ENCODE measurements around the gene FAM240B.

Gene FAM240B

DNA sequence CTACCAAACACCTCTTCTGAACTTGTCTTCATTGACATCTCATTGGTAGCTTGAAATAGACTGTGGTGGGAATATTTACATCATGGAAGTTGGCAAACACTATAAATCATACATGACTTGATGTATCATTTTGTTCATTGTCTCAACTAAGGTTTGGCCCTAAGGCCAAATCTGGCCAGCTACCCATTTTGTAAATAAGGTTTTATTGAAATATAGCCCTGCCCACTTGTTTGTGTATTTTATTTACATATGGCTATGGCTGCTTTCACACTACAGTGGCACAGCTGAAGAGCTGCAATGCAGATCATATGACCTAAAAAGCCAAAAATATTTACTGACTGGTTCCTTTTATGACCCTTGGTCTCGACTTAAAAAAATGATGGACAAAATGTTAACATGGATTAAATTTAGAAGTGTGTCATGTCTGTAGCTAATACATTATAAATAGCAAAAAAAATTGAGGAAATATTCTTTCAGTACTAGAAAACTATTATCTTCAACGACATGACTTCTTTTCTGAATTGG lies 22.1 kb downstream of the FAM240B start:
- DNase-seq: no peak

DNA sequence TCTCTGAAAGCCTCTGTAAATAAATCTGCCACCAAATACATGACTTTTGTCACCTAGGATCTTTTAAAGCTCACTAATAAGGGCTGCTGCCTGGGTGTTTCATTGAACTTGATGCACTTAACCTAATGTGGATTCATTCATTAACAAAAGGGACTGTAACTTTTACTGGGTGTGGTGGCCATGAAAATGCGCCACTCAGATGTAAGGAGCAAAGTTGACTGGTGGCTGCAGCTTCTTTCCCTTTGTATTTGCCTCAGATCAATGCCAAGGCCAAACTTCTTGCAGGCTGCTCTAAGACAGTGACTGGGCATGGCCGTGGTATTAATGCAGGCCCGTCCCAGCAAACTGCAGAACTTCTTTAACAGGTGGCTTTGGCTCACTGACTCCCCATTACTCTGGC lies 22.9 kb downstream of the FAM240B start:
- DNase-seq: no peak

DNA sequence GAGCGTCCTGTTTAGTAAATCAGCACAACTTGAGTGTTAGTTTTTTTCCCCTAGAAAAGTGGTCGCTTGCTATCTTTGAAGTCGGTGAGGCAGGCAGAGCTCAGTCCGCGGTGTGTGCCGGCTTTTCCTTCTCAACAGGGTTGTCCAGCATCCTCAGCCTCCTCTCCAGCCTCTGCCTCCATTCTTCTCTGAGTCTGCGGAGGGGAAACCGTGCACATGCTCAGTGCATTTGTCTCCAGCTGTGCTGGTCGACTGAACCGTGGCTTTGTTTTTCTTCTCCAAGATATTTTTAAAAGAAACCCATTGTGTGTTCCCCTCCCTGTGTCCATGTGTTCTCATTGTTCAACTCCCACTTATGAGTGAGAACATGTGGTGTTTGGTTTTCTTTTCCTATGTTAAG lies 25.3 kb downstream of the FAM240B start:
- DNase-seq: no peak

DNA sequence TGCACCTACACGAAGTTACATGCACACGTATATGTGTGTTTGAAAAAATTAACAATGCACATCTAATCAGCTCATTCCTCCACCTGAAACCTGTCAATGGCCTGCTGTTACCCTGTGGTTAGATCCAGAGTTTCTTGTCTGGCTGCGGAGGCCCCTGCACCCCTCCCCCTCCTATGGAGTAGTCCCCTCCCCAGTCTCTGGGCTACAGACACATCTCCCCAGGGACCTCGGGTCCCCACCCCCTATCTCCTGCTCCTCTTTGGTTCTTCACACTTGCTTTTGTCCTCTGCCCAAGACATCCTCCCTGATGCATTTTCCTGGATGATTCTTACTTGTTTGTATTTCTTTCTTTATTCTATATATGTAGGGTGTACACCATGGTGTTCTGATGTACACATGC lies 27.2 kb downstream of the FAM240B start:
- DNase-seq: no peak

DNA sequence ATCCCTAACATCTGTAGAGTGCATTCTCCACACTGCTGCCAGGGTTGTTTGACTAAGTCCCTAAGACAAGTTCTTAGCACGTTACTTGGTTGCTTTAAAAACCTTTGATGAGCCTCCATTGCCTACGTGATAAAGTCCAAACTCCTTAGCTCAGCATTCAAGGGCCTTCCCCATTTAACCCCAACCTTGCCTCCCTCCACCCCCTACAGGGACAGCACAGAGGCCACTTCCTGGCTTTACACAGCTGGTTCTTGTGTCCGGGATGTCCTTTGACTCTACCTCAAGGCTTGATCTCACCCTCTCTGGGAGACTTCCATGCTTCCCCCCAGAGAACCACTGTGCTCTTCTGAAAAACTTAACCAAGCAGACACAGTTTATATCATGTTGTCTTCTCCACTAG lies 29.4 kb downstream of the FAM240B start:
- DNase-seq: no peak

DNA sequence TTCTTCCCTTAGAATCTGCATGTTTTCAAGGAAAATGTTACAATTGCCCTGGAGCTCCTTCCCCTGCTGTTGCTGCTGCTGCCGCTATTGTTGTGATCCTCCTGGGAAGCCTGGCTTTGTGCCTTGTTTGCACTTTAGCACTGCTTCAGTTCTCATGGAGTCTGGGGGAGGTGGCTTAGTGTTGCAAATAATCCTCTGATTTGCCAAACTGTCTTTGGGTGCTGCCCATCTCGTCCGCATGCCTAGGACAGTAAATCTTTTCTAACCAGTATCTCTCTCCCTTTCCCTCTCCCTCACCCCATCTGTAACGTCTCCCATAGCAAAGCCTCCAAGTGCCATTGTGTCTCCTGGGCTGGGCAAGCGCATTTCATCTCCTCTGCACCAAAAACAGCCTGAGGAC lies 30.3 kb downstream of the FAM240B start:
- peak; percentile 59 to 81 for DNase-seq

DNA sequence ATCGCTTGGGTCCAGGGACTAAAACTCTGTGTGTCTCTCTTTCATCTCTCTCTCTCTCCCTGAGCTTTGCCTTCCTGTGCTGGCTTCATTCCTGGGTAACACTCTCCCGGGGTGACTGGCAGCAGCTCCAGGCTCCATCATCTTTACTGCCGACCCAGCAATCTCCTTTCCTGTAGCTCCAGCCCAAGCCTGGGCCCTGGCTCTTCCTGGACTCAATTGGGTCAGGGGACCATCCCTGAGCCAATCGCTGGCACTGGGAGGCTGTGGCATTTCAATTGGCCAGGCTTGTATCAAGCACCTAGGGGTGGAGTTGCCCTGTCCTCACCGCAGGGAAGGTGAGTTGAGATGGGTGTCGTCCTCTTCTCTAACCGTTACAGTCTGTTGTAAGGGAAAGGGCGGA lies 31.9 kb downstream of the FAM240B start:
- DNase-seq: no peak

DNA sequence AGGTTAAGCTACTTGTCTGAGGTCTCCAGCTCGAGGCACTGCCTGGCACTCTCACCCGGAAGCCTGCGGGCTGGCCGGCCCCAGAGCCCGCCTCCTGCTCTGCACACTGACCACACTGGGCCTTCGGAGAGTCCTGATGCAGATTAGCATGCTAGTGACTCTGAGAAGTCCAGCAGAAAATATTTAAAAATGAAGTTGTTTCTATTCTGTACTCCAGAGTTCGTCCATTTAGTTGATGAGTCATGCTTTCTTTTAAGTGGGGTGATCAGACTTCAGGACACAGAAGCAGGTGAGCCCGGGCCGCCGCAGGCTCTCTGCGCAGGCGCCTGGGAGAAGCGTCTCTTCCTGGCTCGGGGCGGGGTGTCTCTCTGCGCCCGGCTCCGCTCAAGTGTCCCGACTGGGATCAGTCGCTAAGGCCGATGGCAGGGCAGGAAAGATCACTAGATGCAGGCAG lies 32.5 kb downstream of the FAM240B start:
- no peak for DNase-seq

DNA sequence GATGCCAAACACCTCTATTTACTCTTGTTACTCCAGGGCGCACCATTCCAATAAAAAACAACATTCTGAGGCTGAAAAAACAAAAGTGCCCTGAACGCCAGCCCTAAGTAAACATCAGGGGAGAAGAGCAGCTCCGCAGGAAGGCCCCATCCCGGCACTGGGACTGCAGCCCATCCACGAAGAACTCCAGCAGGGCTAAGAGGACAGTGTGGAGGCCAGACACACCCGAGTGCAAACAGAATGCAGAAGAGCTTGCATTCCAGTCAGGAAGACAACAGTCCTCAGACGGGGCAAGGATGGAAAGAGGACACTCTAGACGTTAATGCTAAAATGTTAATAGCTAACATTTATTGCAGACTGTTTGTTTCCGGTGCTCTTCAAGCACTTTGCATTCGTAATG lies 33.0 kb downstream of the FAM240B start:
- no peak for DNase-seq

DNA sequence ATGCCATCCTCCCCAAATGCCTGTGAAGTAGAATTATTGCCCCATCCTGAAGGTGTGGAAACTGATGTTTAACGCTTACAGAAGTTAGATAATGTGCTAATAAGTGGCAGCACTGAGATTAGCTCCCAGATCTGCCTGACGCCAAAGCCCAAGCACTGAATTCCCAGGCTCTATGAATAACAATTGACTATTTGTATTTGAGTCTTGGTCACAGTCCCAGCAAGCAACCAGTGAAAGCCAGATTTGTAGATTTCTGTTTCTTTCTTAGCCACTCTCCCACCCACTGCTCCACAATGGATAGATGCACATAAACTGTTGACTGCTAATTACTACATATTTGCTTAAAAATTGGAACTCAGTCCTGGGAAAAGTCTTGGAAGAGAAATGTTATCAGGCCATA lies 34.4 kb downstream of the FAM240B start:
- DNase-seq: no peak

DNA sequence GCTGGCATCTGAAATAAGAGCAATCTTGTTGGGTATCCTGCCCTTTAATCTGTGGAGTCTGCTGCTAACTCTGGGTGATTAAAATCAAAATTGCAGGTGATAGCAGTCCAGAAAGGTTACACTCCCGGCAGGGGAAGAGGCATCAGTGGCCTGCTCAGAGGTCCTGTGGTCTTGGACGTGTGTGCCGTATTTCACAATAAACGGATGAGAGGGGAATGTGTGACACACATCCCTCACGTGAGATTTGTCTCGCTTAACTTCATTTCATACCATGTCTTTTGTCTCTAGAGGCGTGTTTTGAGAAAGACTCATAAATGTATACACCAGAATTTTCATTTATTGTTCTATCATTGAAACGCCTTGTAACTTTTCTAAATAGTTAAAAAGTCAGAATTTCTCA lies 36.6 kb downstream of the FAM240B start:
- no peak for DNase-seq

DNA sequence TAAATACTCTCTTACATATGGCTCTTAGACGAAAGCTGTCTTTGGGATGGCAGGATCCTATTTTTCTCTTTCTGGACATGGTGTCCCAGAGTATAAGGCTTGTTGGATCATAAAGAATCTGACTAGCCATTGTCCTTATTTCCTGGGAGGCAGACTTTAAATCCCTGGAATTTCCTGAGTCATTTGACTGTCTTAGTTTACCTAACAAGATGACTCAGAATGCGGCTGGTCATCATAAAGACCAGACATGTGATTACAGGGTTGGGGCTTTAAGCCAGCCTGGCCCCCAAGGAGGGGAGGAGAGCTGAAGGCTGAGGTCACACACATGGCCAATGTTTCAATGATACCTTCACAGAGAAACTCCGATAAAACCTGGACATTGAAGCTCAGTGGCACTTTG lies 37.2 kb downstream of the FAM240B start:
- no peak for DNase-seq

DNA sequence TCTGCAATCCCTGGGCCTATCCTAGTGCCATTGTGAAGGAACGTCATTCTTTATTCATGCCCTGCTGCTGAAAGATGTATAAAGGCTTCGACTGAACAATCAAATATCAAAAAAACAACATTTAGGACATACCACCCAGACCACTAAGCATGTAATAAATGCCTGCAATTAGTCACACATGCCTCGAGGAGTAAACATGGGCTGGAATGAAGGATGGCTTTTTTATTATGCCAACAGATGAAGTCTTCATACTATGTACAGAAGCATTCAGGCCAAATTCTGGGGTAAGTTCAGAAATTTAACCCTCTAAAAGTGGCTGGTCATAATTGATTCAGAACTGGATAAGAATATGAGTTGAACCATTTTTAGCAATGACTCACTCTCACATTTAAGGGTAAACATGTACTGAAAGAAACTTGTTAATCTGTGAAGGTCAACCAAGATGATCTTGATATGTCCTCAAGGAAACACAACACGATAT lies 38.1 kb downstream of the FAM240B start:
- no peak for DNase-seq

DNA sequence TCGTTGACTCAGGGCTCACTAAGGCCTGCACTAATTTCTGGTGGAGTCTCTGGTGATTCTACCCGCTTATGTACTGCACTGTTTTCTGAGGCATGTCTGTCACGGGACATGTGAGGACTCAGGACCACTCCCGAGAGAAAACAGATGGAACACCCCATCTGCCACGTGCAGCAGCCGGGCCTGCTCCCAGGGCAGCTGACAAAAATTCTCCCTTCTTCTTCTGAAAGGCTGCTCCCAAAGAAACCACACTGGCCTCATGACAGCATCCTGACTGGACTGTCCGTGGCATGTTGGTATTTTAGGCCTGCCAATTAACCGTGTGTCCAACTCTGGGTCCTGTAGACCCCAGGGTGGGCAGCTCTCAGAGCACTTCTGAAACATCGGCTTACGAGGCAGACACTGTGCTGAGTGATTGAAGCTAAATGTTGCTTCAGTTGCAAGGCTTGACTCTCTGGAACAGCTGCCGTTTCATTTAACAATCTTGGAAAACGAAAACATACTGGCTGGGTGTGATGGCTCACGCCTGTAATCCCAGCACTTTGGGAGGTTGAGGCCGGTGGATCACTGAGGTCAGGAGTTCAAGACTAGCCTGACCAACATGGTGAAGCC lies 39.0 kb downstream of the FAM240B start:
- DNase-seq: peak in 1 of 2 experiments; percentile 63

DNA sequence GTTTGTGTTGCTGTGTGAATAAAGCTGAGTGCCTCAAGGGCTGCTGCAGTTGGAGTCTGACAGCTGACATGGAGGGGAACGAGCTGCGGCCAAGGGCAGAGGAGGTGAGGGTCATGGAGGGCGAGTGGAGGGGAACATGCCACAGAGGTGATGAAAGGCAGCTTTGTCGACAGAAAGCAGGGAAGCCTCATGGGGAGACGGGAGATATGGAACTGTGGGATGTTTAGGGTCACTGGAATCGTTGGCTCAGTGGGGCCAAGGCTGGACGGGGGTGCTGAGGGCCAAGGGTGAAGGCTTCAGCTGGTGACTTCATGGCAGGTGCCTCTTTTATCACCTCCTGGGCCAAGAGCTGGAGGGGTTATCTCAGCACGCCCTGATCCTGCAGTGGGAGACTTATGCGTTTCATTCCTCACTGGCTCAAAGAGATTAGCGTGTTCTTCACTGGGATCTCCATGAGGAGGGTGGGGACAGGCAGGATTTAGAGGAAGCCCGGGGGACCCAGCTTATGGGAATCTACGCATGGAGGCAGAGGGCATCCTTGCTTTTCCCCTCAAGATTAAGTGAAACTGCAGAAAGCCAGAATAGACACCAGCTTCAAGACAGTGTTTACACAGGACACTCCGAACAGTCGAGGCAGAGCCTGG lies 42.2 kb downstream of the FAM240B start:
- no peak for DNase-seq

DNA sequence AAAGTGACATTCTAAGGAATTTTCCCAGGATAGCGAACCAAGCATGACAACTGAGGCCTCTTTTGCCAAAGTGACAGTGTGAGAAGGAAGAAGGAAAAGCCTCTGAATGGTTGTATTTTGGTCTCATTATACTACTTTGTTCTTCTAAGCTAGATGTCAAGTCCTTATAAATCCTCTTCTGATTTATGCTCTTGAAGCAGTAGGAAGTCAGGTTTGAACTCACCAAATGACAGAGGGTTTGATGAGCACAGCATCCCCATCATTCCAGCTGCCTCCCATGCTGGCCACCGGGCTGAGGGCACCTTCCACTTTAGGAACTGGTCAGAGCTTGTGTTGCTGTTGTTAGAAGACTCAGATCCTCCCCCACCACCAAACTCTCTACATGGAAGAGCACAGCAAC lies 44.1 kb downstream of the FAM240B start:
- DNase-seq: no peak

DNA sequence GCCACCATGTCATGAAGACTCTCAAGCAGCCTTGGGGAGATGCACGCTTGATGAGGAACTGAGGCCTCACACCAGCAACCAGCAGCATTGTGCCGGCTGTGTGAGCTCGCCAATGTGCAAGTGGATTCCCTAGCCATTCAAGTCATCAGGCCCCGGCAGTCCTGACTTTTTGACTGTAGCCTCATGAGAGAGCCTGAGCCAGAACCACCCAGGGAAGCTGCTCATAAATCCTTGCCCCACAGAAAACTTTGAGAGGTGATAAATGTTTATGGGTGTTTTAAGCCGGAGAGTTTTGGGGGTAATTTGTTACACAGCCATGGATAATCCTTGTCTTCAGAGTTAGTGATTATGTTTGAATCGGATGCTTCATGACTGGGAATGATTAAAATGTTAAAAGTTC lies 44.7 kb downstream of the FAM240B start:
- DNase-seq: no peak

DNA sequence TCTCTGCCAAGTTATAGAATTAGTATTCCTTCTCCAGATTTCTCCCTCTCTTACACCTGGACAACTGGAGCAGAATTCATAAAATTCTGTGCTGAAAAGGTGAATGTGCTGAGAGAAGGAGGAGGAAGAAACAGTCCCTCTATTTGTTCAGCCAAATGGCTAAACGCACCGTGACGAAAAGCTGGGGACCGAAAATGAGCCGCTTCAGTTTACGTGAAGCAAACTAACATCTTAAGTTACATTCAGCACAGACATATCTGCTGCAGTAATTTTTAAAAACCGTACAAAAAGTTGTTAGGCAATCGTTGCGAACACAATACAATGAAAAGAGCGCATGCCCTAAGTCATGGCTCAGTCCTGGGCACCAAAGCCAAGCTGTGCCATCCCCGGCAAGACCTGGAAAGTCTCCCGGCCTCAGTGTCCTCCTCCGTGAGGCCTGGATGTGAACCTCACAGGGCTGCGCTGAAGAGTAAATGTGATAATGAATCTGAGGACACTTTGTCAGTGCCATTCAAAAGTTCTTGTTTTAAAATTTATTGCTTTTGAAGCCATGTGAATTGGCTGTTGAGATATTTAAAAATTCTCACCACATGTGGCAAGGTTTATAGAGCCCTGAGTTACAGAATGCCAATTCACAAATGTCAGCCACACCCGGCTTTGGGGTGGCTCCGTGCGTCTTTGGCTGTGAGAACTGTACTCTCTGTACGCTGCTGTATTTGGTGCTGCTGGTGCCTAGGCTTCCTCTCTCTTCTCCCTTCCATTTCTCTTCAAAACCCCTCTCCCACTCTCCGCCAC lies 46.3 kb downstream of the FAM240B start:
- no peak for DNase-seq

DNA sequence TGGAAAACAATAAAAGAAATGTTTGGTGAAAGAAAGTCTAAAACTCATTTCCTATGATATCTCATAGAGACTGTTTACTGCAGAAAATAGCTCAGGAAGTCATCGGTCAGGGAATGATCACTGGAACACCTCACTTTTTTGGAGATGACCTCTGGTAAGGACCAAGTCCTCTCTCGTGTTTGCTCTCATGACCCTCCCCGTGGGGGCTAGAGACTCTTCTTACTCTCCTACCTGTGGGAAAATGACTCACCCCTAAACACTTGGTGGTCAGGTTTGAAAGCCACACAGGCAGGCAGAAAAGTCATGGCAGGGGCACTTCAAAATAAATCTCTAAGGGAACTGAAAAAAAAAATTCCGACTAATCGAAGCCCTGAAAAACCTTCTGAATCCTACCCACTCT lies 48.2 kb downstream of the FAM240B start:
- no peak for DNase-seq

DNA sequence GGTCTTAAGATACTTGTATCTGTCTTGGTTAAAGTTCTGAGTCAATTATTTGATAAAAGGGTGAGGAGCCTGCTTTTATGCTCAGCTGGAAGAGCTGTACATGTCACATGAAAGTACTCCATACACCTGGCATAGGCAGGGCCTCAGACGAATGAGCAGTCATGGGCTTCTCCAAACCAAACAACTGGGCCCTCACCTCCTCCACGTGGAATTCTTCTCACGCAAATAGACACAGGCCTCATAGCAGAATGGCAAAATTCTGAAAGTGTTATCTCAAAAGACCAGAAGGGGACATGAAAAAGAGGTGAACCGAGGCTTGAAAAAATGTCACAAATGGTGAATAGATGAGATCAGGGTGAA lies 48.6 kb downstream of the FAM240B start:
- no peak for DNase-seq

DNA sequence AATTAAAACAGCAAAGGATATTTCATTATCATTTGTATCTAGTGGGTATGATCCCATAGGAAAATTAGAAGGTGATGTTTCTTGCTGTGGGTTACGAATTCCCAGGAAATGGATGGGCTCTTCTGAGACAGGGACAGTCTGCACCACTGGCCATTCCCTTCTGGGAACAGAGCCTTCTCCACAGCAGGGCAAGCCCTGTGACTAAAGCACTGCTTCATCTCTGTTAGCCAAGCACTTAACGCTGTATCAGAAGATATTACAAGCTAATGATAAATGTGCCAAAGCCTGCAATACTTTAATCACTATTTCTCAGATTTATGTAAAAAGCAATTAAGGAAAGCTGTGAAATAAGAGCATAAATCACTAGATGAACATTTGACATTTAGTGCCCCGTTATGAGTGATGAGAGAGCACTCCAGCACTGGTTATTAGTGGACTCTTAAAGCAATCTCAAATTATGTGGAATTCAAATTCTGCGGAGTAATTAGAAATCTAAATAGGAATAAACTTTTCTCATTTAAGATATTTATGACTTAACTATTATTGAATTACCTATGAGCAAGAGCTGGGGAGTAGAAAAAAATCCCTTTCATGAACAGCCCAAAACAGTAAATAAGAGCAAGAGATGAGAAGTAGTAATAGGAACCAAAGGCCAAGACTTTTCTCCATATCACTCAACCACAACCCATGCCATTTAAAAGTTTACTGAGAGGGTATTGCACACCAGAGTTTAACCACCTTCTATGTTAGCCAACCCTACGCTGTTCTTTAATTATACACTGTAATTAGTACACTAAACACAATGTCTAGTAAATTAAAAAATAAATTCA lies 49.2 kb downstream of the FAM240B start:
- no peak for DNase-seq

DNA sequence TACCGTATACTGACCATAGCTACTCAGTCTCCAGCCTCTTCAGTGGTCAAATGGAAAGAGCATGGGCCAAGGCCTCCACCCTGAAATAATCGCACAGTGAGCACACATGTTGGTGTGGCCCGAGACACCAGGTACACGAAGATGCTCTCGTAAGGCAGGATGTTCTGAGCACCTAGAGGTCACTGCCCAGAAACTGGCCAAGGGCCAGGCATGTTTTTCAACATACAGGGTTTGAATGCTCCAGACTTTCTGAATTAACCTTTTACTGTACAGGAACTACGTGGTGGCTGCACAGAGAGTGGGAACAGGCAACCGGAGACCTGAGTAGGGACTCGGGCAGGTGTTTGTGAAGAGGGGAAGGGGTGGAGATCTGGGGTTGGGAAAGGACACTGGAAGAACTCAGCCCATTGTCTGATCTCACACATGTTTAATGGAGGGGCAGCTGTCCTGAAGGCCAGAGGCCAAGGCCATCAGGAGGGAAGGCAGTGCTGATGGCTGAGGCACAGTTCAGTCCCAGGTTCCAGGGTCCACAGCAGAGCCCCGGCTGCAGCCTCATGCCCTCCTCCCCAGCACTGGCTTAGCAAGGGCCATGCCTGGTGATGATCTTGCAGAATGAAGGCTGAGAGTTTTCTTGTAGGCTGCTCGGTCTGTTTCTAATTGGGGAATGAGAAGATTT lies 51.0 kb downstream of the FAM240B start:
- DNase-seq: no peak

Data from NCI-H446 (cell line).